Hepatocyte (in vitro differentiated cells): Measurements from ENCODE around the gene NMNAT2. TPM values are rescaled to one million over a fixed set of nuclear protein-coding genes. Genes with fewer than 3 reads are reported as not detected.

Experiments used
- DNase-seq: peaks from one replicate; pipeline ENCODE4 v3.0.0-alpha.2; 2016; ENCODE audit warnings: low spot score
- H2AFZ ChIP-seq: fragments of 200-600 bp; sonication (generic); 2 replicates; pipeline ENCODE4 v1.6.0; 2016; ENCODE audit warnings: antibody characterized with exemption, mild to moderate bottlenecking
- H3K27ac ChIP-seq: fragments of 200-600 bp; sonication (generic); 2 replicates; pipeline ENCODE4 v1.5.1; 2016; ENCODE audit warnings: mild to moderate bottlenecking
- H3K27me3 ChIP-seq: fragments of 200-600 bp; sonication (generic); 2 replicates; pipeline ENCODE4 v1.6.1; 2016
- H3K36me3 ChIP-seq: fragments of 200-600 bp; sonication (generic); replicated peaks from 2 replicates; pipeline ENCODE4 v1.5.1; 2016; ENCODE audit warnings: low read depth; ENCODE audit not compliant: insufficient read depth
- H3K4me1 ChIP-seq: fragments of 200-600 bp; sonication (generic); 2 replicates; pipeline ENCODE4 v1.5.1; 2016; ENCODE audit warnings: mild to moderate bottlenecking, moderate library complexity; ENCODE audit not compliant: insufficient read depth
- H3K4me2 ChIP-seq: fragments of 200-600 bp; sonication (generic); 2 replicates; pipeline ENCODE4 v1.6.0; 2016
- H3K4me3 ChIP-seq: fragments of 200-600 bp; sonication (generic); 2 replicates; pipeline ENCODE4 v1.5.1; 2016; ENCODE audit warnings: mild to moderate bottlenecking
- H3K79me2 ChIP-seq: fragments of 200-600 bp; sonication (generic); 2 replicates; pipeline ENCODE4 v1.6.0; 2017; ENCODE audit warnings: mild to moderate bottlenecking
- H3K9me2 ChIP-seq: fragments of 200-600 bp; sonication (generic); replicated peaks from 2 replicates; pipeline ENCODE4 v1.6.0; 2017; ENCODE audit warnings: mild to moderate bottlenecking; ENCODE audit not compliant: insufficient read depth
- H3K9me3 ChIP-seq: fragments of 200-600 bp; sonication (generic); 2 replicates; pipeline ENCODE4 v1.5.1; 2016; ENCODE audit warnings: low read depth, mild to moderate bottlenecking
- H4K20me1 ChIP-seq: fragments of 200-600 bp; sonication (generic); 2 replicates; pipeline ENCODE4 v1.6.0; 2016; ENCODE audit warnings: mild to moderate bottlenecking; ENCODE audit not compliant: insufficient read depth, poor library complexity, severe bottlenecking
- EZH2 ChIP-seq: fragments of 200-600 bp; sonication (generic); IDR thresholded peaks from 2 replicates; pipeline ENCODE4 v1.6.1; 2016; ENCODE audit warnings: antibody characterized with exemption, mild to moderate bottlenecking, borderline replicate concordance
- EZH2phosphoT487 ChIP-seq: fragments of 200-600 bp; sonication (generic); IDR thresholded peaks from one replicate; pipeline ENCODE4 v1.6.1; 2018; ENCODE audit warnings: antibody characterized with exemption, mild to moderate bottlenecking, low read depth, moderate library complexity; ENCODE audit not compliant: unreplicated experiment, severe bottlenecking
- WGBS: methylation state at CpG from one replicate; pipeline ENCODE4 v1.1.6; 2016; ENCODE audit warnings: low lambda C conversion rate; ENCODE audit errors: missing lambda C conversion rate; 5-methylcytosine and 5-hydroxymethylcytosine counted together
- polyA plus RNA-seq: library from polyadenylated mRNA; unstranded; fragments of >200 nt; fragmentation: Nextera tagmentation; extraction: Ambion mirVana; gene quantifications from 2 replicates; pipeline ENCODE4 v1.2.1, GENCODE V29; 2016
- total RNA-seq: library from RNA; depleted of rRNA; stranded (reverse); fragments of >200 nt; gene quantifications from 2 replicates; pipeline ENCODE4 v1.2.3, GENCODE V29; 2014
- TF ChIP-seq, protein P1 (sequence below): fragments of 200-600 bp; sonication (generic); IDR thresholded peaks from 2 replicates; pipeline ENCODE4 v1.5.1; 2016; ENCODE audit warnings: antibody characterized with exemption, mild to moderate bottlenecking; ENCODE audit not compliant: poor library complexity

Gene NMNAT2
- total and polyA plus RNA-seq, 2 experiments from 2014 or later, result 0.66 to 1.00 TPM

DNA sequence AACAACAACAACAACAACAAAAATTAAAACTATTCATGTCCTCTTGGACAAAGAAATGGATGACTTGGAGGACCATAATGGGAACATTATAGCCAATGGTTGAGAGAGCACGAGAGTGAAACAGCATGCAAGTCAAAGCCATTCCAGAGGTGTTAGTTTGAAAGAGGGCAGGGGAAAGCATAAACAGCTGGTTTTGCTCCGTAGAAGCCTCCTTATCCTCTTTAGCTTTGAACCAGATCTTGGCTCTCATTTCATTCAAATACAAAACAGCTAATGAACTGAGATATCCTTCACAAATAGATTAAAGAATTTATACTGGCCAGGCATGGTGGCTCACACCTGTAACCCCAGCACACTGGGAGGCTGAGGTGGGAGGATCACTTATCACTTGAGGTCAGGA, 45.4 kb upstream of the NMNAT2 start:
- 73% methylated on average over 2 of the region's 2 CpGs for WGBS

DNA sequence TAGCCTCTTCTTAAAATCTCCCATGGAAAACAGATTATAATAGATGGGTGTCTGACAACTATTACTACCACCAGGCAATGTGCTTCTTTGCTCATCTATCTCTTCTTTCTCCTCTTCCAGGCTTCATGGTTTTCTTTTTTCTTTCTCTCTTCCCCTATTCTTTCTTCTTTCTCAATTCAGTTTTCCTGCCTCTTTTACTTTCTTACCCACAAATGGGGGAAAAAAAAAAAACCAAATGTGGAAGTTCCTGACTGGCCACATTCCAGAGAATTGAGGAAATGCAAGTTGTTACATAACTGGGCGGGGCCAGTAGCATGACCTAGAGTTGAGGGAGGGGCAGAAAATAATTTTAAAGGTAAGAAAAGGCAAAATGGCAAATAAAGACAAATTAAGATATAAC, 43.2 kb upstream of the NMNAT2 start:
- no peaks in the 10 kb centered on the region for H3K9me2 ChIP-seq
- no peaks in the 10 kb centered on the region for H3K9me3 ChIP-seq
- H3K27me3 ChIP-seq, result no peaks in the 10 kb centered on the region
- no peaks in the 10 kb centered on the region for H3K79me2 ChIP-seq
- no peaks in the 10 kb centered on the region for H3K36me3 ChIP-seq
- no peaks in the 10 kb centered on the region for H4K20me1 ChIP-seq
- H3K4me1 ChIP-seq, result no peaks in the 10 kb centered on the region
- DNase-seq, result peak; percentile 51
- H2AFZ ChIP-seq, result no peak overlapping the region
- TF ChIP-seq, protein P1, sequence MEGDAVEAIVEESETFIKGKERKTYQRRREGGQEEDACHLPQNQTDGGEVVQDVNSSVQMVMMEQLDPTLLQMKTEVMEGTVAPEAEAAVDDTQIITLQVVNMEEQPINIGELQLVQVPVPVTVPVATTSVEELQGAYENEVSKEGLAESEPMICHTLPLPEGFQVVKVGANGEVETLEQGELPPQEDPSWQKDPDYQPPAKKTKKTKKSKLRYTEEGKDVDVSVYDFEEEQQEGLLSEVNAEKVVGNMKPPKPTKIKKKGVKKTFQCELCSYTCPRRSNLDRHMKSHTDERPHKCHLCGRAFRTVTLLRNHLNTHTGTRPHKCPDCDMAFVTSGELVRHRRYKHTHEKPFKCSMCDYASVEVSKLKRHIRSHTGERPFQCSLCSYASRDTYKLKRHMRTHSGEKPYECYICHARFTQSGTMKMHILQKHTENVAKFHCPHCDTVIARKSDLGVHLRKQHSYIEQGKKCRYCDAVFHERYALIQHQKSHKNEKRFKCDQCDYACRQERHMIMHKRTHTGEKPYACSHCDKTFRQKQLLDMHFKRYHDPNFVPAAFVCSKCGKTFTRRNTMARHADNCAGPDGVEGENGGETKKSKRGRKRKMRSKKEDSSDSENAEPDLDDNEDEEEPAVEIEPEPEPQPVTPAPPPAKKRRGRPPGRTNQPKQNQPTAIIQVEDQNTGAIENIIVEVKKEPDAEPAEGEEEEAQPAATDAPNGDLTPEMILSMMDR, result no peak
- TF ChIP-seq EZH2phosphoT487, result no peak
- TF ChIP-seq EZH2, result no peak
- 80% methylated on average over 1 of the region's 1 CpG for WGBS
- H3K4me3 ChIP-seq, result no peak overlapping the region
- peak overlapping the region; percentile 49 for H3K27ac ChIP-seq
- no peak overlapping the region for H3K4me2 ChIP-seq

More for the DNA sequence above, 45.4 kb upstream of the NMNAT2 start:
- H2AFZ ChIP-seq, result no peak overlapping the region
- no peak for DNase-seq
- H3K79me2 ChIP-seq, result no peaks in the 10 kb centered on the region
- no peak overlapping the region for H3K27ac ChIP-seq
- H3K4me1 ChIP-seq, result no peaks in the 10 kb centered on the region
- no peak for TF ChIP-seq EZH2
- no peak for TF ChIP-seq EZH2phosphoT487
- TF ChIP-seq, protein P1, result no peak
- no peaks in the 10 kb centered on the region for H3K27me3 ChIP-seq
- H3K9me2 ChIP-seq, result no peaks in the 10 kb centered on the region
- H3K4me3 ChIP-seq, result no peak overlapping the region
- H3K9me3 ChIP-seq, result no peaks in the 10 kb centered on the region
- no peak overlapping the region for H3K4me2 ChIP-seq
- no peaks in the 10 kb centered on the region for H4K20me1 ChIP-seq
- H3K36me3 ChIP-seq, result no peaks in the 10 kb centered on the region

DNA sequence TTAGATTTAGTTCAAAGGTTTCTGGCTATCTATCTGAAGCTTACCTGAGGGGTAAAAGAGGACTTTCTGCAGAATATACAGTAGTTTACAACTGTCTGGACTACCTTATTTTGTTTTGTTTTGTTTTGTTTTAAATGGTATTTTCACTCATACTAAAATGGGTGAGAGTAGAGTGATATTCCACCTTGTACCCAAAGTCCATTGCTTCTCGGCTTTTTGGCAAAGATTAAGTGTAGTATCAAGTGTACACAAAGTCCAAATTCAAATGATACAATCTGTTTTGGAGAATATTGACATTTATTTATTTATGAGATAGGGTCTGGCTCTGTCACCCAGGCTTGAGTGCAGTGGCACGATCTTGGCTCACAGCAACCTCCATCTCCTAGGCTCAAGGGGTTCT, 42.4 kb upstream of the NMNAT2 start:
- H3K9me2 ChIP-seq, result no peaks in the 10 kb centered on the region
- 92% methylated on average over 2 of the region's 2 CpGs for WGBS
- H3K4me2 ChIP-seq, result no peak overlapping the region
- H3K79me2 ChIP-seq, result no peaks in the 10 kb centered on the region
- no peak for DNase-seq
- no peaks in the 10 kb centered on the region for H3K27me3 ChIP-seq
- no peaks in the 10 kb centered on the region for H3K36me3 ChIP-seq
- H3K4me3 ChIP-seq, result no peak overlapping the region
- no peaks in the 10 kb centered on the region for H3K4me1 ChIP-seq
- H4K20me1 ChIP-seq, result no peaks in the 10 kb centered on the region
- TF ChIP-seq EZH2 (no peak), EZH2phosphoT487 (no peak)
- TF ChIP-seq, protein P1, result no peak
- no peaks in the 10 kb centered on the region for H3K9me3 ChIP-seq
- H2AFZ ChIP-seq, result no peak overlapping the region
- H3K27ac ChIP-seq, result no peak overlapping the region

DNA sequence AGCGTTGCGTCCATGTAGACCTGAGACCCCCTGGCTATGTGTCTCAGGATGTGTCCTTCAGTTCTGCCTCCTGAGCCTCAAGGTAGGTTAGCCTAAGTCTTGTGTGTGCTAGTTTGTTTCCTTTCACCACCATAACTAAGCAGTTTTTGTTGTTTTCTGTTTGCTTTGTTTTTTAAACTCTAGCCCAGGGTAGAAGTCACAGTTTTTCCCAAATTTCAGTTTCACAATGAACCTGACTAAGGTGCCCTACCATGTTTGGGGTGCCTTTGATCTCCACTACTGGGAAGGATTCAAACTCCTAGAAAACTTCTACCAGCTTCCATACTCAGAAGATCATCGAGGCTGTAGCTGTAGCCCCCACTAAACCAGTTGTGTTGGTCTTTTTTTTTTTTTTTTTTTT, 39.3 kb upstream of the NMNAT2 start:
- TF ChIP-seq EZH2phosphoT487 (no peak), EZH2 (no peak)
- TF ChIP-seq, protein P1, result no peak
- no peak overlapping the region for H3K4me3 ChIP-seq
- 95% methylated on average over 3 of the region's 3 CpGs for WGBS

More for the DNA sequence above, 39.3 kb upstream of the NMNAT2 start:
- no peaks in the 10 kb centered on the region for H3K36me3 ChIP-seq
- no peaks in the 10 kb centered on the region for H3K4me1 ChIP-seq
- H2AFZ ChIP-seq, result no peak overlapping the region
- no peak overlapping the region for H3K4me2 ChIP-seq
- H3K9me2 ChIP-seq, result no peaks in the 10 kb centered on the region
- no peaks in the 10 kb centered on the region for H3K79me2 ChIP-seq
- H3K27me3 ChIP-seq, result no peaks in the 10 kb centered on the region
- no peaks in the 10 kb centered on the region for H3K9me3 ChIP-seq
- no peak for DNase-seq
- no peaks in the 10 kb centered on the region for H4K20me1 ChIP-seq
- no peak overlapping the region for H3K27ac ChIP-seq
